Central memory CD4-positive, alpha-beta T cell (primary cell): ENCODE measurements around the gene CCNY.
"Not testable (repeated sequence)": the region's sequence is repeated elsewhere in the genome, so short reads cannot be mapped to it uniquely, and the experiment has no call there.

Source experiments
- DNase-seq: peaks from one replicate; pipeline ENCODE4 v3.0.0; 2022

Gene CCNY

GRCh38 chr10:35388197-35388596, 51.9 kb downstream of the CCNY start:
- DNase-seq, result no peak

- DNase-seq, result no peak
Measured at GRCh38 chr10:35388682-35389081, 52.4 kb downstream of the CCNY start.

- no peak for DNase-seq
Measured at GRCh38 chr10:35390161-35390840, 54.0 kb downstream of the CCNY start.

GRCh38 chr10:35390843-35391152, 54.5 kb downstream of the CCNY start:
- no peak for DNase-seq

GRCh38 chr10:35391153-35391953, 55.0 kb downstream of the CCNY start:
- no peak for DNase-seq

- DNase-seq, result no peak
Measured at GRCh38 chr10:35391954-35392262, 55.6 kb downstream of the CCNY start.

GRCh38 chr10:35392482-35393228, 56.3 kb downstream of the CCNY start:
- no peak for DNase-seq

GRCh38 chr10:35394411-35394851, 58.1 kb downstream of the CCNY start:
- DNase-seq, result no peak

- no peak for DNase-seq
Measured at GRCh38 chr10:35394934-35395333, 58.6 kb downstream of the CCNY start.

- no peak for DNase-seq
Measured at GRCh38 chr10:35396560-35397434, 60.5 kb downstream of the CCNY start.

- no peak for DNase-seq
Measured at GRCh38 chr10:35397953-35398352, 61.6 kb downstream of the CCNY start.

- DNase-seq, result no peak
Measured at GRCh38 chr10:35398355-35398754, 62.0 kb downstream of the CCNY start.

GRCh38 chr10:35398908-35399307, 62.6 kb downstream of the CCNY start:
- DNase-seq, result no peak

GRCh38 chr10:35399414-35400009, 63.2 kb downstream of the CCNY start:
- DNase-seq, result no peak

GRCh38 chr10:35400595-35401268, 64.4 kb downstream of the CCNY start:
- DNase-seq, result no peak

GRCh38 chr10:35403491-35403890, 67.2 kb downstream of the CCNY start:
- not testable (repeated sequence) for DNase-seq

- DNase-seq, result not testable (repeated sequence)
Measured at GRCh38 chr10:35404077-35404476, 67.8 kb downstream of the CCNY start.

- DNase-seq, result not testable (repeated sequence)
Measured at GRCh38 chr10:35406003-35406630, 69.8 kb downstream of the CCNY start.

GRCh38 chr10:35407696-35408095, 71.4 kb downstream of the CCNY start:
- not testable (repeated sequence) for DNase-seq

GRCh38 chr10:35409094-35409582, 72.8 kb downstream of the CCNY start:
- no peak for DNase-seq

- no peak for DNase-seq
Measured at GRCh38 chr10:35409808-35410207, 73.5 kb downstream of the CCNY start.
